HG03066 (cell line): Measurements from ENCODE around the gene CYP26B1.

Experiments
- ATAC-seq: cut with Tn5 transposase; IDR thresholded peaks from one replicate; pipeline ENCODE4 v1.9.1; 2021; ENCODE audit warnings: low read depth; ENCODE audit not compliant: unreplicated experiment

CYP26B1 gene

GRCh38 chr2:72147303-72147971 lies at the start of gene CYP26B1:
TSS of gene CYP26B1 (minus strand) at chr2:72147862. CDS start at chr2:72147834, 28 bp downstream.
- ATAC-seq: no peak

GRCh38 chr2:72193723-72194122 lies 46.1 kb upstream of the CYP26B1 start:
- no peak for ATAC-seq

- no peak for ATAC-seq
These were observed 43.8 kb upstream of the CYP26B1 start for GRCh38 chr2:72191441-72191840.

- no peak for ATAC-seq
These were observed 37.5 kb upstream of the CYP26B1 start for GRCh38 chr2:72185206-72185605.

GRCh38 chr2:72183466-72183865 lies 35.8 kb upstream of the CYP26B1 start:
- no peak for ATAC-seq

GRCh38 chr2:72183016-72183415 lies 35.4 kb upstream of the CYP26B1 start:
- no peak for ATAC-seq

GRCh38 chr2:72182547-72182946 lies 34.9 kb upstream of the CYP26B1 start:
- ATAC-seq: no peak

- ATAC-seq: no peak
These were observed 34.0 kb upstream of the CYP26B1 start for GRCh38 chr2:72181616-72182015.

GRCh38 chr2:72180351-72180750 lies 32.7 kb upstream of the CYP26B1 start:
- no peak for ATAC-seq

GRCh38 chr2:72178551-72178950 lies 30.9 kb upstream of the CYP26B1 start:
- no peak for ATAC-seq

- no peak for ATAC-seq
These were observed 28.6 kb upstream of the CYP26B1 start for GRCh38 chr2:72176281-72176680.

- no peak for ATAC-seq
These were observed 28.0 kb upstream of the CYP26B1 start for GRCh38 chr2:72175636-72176035.

GRCh38 chr2:72173640-72174321 lies 26.1 kb upstream of the CYP26B1 start:
- ATAC-seq: no peak

GRCh38 chr2:72172478-72172877 lies 24.8 kb upstream of the CYP26B1 start:
- ATAC-seq: no peak

GRCh38 chr2:72166279-72166678 lies 18.6 kb upstream of the CYP26B1 start:
- no peak for ATAC-seq

GRCh38 chr2:72165792-72166191 lies 18.1 kb upstream of the CYP26B1 start:
- no peak for ATAC-seq

- ATAC-seq: no peak
These were observed 14.9 kb upstream of the CYP26B1 start for GRCh38 chr2:72162574-72162973.

- no peak for ATAC-seq
These were observed 11.7 kb upstream of the CYP26B1 start for GRCh38 chr2:72159211-72159993.

GRCh38 chr2:72157871-72158771 lies 10.5 kb upstream of the CYP26B1 start:
- no peak for ATAC-seq

- ATAC-seq: no peak
These were observed 9.2 kb upstream of the CYP26B1 start for GRCh38 chr2:72156872-72157271.
